Activated CD8-positive, alpha-beta memory T cell treated with anti-CD3 and anti-CD28 coated beads, Interleukin-2, amount 50 U/mL, for 4 hours (primary cell): Measurements from ENCODE around the gene EGFL6.
A peak's percentile ranks its signal among the peaks of the same experiment; 100 is the strongest.
"Not testable (repeated sequence)": the region's sequence is repeated elsewhere in the genome, so short reads cannot be mapped to it uniquely, and the experiment has no call there.

Experiments
- DNase-seq: peaks from one replicate; pipeline ENCODE4 v3.0.0-alpha.2; 2020

The EGFL6 gene

GRCh38 chrX:13598877-13599276, 29.5 kb downstream of the EGFL6 start:
- DNase-seq, result no peak

DNA sequence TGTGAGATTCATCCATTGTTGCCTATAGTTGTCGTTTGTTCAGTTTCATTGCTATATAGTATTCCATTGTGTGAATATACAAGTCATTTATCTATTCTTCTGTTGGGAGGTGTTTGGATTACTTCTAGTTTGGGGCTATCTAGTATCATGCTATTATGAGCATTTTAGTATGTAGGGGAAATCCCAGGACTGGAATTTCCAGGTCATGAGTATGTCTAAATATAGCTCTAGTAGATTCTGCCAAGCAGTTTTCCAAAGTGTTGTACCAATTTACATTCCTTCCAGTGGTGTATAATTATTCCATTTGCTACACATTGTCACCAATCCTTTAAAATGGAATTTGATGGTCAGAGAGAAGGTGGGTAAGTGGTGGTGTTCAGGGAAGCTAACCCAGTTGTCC, 30.1 kb downstream of the EGFL6 start:
- DNase-seq, result no peak

DNA sequence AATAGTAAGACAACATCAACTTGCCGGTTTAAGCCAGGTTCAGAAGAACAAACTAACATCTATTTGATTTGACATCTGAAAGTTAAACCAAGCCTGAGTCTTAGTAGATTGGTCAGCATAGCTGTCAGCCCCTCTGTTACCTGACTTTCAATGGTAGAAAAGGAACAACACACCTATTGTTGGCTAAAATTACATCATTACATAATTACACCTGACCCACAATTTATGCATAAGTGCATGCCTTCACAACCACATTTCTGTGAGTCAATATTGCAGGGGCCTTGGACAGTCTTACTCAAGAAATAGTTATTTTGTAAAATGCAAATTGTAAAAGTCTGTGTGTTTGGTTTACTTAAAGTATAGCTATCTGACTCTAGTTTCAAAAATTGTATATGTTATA, 36.2 kb downstream of the EGFL6 start:
- DNase-seq, result no peak

DNA sequence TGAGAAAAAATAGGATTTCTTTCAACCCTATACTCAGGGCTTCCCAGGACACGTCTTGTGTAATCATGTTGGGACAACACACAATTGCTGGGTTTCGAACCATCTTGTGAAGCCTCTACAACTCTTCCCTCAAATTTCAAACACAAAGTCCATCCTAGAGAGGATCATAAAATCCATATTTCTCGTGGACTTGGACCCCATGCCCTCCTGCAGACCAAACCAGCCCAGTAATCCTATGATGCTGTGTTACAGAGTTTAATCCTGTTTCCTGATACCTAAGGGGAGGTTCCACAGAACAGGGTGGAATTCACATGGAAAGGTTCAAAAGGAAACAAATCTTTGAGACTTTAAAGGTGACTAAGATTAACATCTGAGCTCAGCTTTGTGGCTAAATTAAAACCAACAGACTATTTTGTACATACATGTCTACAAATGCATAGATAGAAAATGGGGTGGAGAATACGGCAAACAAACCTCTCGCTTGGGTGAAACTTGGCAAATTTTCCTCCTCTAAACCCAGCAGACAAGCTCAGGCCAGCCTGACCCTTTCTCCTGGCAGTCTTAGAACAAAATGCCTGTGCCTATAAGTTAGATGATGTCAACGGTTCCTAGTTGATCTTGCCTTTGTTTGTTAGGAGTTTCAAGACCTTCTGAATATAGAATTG, 38.1 kb downstream of the EGFL6 start:
- DNase-seq, result no peak

- DNase-seq, result no peak
Measured at GRCh38 chrX:13607996-13608365, 38.6 kb downstream of the EGFL6 start.

DNA sequence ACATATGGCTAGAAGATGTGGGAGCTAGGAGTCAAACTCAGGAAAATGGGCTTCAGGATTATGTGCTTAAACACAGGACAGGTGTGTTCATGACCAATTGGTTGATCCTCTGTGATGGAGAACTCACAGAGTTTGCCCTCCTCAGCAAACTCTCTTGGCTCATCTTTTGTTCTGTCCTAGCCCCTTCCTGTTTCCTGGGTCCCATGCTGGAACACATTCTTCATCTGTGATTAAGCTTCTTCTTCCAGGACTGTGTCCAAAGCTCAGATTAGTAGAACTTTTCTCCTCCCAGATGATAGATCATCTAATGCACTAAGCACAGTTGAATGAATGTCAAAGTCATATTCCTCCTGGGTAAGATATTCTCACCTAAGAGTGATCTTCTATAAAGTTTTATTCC, 44.8 kb downstream of the EGFL6 start:
- DNase-seq, result no peak

- no peak for DNase-seq
Measured at GRCh38 chrX:13620207-13620606, 50.8 kb downstream of the EGFL6 start.

DNA sequence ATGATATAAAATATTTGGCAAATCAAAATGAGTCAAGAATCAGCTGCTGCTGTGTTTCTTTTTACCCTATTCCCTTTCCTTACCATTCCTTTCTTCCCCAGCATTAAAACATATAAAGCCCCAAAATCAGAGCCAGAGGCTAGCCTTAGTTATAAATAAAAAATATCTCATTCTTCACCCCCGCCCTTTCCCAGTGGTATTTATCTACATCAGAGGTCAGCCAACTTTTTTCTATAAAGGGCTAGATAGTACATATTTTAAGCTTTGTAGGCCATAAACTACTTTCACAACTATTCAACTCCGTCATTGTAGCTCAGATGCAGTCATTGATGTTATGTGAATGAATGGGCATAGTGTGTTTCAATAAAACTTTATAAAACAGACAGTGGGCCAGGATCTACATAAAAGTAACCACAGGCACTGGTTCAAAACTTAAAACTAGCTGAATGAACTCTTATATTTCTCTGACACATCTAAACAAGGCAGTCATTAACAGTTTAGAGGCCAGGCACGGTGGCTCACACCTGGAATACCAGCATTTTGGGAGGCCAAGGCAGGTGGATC, 53.1 kb downstream of the EGFL6 start:
- DNase-seq, result no peak

DNA sequence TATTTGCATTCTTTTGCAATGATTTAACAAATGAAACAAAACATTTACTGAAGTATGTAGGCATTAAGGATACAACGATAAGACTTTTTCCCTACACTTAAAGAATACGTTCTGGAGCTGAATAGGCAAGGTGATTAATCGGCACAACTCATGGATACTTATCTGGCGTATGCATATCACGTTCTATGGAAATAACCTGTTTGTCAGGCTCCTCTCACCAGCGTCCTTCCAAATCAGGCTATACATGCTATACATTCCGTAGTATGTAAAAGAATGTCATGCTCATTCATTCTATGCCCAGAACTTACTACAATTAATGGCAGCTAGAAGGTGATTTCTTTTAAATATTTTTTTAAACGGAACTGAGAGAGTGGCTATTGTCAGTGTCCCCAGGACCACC, 57.9 kb downstream of the EGFL6 start:
- DNase-seq, result no peak

DNA sequence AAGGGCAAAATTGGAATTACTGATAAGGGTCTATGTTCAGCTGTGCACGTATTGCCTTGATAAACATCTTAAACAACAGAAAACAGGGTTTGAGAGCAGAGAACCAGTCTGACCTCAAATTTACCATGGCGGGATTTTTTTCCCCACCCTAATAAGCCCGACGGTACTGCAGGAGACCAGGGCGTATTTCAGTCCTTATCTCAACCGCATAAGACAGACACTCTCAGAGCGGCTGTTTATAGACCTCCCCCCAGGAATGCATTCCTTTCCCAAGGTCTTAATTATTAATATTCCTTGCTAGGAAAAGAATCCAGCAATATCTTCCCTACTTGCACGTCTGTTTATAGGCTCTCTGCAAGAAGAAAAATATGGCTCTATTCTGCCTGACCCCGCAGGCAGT, 67.8 kb downstream of the EGFL6 start:
- DNase-seq, result not testable (repeated sequence)

DNA sequence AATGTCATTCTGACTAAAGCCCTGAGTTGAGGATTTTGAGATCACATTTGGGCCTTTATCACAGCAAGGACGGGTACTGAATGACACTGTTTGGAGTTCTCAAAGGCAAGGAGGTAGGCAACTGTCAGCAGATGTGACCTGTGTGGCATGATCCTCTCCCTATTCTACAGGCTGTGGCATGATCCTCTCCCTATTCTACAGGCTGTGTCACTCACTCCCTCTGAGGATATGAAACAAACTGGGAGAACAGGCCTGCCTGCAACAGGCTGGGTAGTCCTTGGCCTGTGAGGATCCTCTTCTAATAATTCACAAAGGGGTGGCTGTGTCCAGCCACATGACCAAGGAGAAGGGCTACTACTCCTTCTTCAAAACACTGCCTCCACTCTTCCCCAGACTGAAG, 68.6 kb downstream of the EGFL6 start:
- no peak for DNase-seq

DNA sequence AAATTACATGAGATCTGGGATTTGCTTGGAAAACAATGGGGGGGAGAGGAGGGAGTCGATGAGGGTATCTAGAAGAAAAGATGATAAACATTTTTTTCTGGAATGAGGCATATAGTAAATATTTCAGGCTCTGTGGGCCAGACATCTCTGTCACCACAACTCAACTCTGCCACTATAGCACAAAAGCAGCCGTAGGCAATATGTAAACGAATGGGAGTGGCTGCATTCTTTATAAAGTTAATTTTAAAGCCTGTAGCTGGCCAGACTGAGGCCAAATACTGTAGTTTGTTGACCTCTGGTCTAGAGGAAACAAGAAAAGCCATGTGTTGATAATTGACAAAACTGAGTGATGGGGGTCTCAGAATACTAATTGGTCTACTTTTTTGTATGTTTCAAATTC, 69.4 kb downstream of the EGFL6 start:
- no peak for DNase-seq

- not testable (repeated sequence) for DNase-seq
Measured at GRCh38 chrX:13641684-13642083, 72.3 kb downstream of the EGFL6 start.

DNA sequence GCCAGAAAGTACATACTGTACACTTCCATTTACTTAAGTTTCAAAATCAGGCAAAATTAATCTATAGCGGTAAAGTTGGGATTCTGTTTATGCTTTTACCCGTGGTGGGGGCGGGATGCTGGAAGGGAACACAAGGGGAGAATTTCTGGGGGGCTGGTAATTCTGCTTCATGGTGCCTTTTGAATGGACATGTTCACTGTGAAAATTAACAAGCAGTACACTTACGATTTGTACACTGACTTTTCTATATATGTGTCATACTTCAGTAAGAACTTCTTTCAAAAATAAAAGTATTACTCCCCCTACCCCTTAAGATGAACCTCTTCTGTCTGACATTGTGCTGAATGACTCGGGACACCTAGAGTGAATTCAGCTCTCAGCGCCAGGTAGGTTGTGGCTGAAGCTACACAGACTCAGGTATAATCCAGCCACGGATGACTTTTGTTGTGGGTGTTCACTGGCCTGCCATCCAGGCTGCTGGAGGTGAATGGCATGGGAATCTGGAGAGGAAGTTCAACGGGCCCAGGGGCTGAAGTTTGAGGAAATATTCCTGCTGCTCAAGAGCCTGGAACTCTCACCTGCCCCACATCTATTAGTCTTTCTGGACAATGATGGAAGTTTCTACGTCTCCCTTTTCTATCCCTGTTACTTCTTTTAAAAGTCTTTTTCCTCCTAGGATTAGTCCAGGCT, 76.2 kb downstream of the EGFL6 start:
- DNase-seq, result no peak

DNA sequence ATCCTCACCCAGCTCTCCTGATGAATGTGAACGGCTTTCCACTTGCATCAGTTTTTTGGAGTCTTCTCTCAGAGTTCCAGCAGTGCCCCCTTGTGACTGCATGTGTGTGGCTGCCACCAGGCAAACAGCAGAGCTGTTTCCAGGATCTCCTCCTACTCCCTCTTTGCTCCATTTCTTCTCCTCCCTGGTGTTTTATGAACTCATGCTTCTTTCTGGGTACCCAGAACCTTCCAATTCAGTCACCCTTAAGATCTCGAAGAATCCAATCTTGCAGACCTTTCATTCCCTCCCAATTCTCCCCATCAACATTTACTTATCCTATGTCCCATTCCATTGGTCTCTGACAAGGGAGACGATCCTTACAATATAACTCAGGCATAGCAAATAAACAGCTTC, 76.8 kb downstream of the EGFL6 start:
- peak; percentile 24 for DNase-seq

- DNase-seq, result peak; percentile 55
Measured at GRCh38 chrX:13647709-13648212, 78.4 kb downstream of the EGFL6 start.

- DNase-seq, result not testable (repeated sequence)
Measured at GRCh38 chrX:13648336-13648735, 78.9 kb downstream of the EGFL6 start.

DNA sequence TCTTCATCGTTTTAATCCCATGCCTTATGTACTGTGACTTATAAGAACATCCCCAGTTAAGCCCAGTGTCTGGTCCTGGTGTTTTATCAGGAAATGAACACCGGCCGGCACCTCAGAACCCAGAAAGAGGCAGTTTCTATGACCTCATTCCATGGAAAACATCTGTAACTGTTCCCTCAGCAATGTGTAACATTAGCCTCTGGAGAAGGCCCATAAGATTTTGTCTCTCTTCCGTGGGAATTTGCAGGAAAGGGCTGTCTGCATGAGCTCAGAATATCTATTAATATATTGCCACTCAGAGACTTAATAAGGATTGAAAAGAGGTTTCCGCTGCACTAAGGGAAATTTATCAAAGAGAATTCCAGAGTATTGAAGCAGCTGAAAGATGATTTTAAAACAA, 80.4 kb downstream of the EGFL6 start:
- DNase-seq, result no peak

GRCh38 chrX:13650318-13650717, 80.9 kb downstream of the EGFL6 start:
- DNase-seq, result no peak

GRCh38 chrX:13651150-13651549, 81.7 kb downstream of the EGFL6 start:
- no peak for DNase-seq

DNA sequence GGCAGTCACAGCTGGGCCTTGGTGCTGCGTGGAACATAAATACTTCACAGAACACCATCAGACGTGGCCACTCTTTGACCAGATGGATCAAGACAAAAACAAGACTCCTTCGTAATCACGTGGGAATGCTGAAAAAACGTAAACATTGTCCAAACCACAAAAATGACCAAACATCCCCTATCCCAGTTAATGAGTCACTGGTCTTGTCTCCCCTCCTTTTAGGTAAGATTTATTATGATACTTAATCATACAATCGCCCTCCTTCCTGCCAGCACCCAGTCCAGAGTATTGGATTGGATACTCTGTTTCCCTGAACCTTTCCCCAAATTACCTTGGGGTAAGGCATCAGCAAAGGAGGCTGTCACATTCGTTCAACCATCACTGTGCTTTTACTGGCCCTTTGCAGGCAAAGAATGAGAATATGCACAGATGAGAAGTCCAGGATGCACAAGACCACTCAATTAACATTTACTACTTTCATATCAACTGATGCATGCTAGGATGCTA, 82.9 kb downstream of the EGFL6 start:
- no peak for DNase-seq

GRCh38 chrX:13652850-13653693, 83.7 kb downstream of the EGFL6 start, which contains the start of gene TCEANC:
Gene TCEANC, plus strand, starts transcription at chrX:13653141. Its CDS starts 9,368 bp downstream, at chrX:13662509.
- DNase-seq, result peak; percentile 95

DNA sequence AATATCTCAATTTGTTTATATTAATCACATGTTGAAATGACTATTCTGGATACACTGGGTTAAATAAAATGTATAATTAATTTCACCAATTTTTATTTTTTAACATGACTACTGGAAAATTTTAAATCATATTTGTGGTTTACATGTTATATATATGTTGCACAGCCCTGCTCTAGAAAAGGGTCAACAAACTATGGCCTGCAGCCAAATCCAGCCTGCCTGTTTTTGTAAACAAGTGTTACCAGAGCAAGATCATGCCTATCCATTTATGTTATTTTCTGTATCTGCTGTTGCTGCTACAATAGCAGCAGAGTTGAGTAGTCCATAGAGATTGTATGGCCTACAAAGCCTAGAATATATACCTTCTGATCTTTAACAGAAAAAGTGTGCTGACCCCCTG, 84.7 kb downstream of the EGFL6 start:
- no peak for DNase-seq
